T-cell (primary cell): Measurements from ENCODE around the gene MRC2. TPM values are rescaled to one million over a fixed set of nuclear protein-coding genes. Genes with fewer than 3 reads are reported as not detected.

Experiments
- ATAC-seq, 4 experiments: fragments of 200-7000 bp in 3 of 4; fragments of 150-1000 bp in 1 of 4; cut with Tn5 transposase; replicated peaks in 1 of 4; 1 replicate in 3 of 4; 2 replicates in 1 of 4; pipeline ENCODE4 v1.10.0; 2021; ENCODE audit warnings: moderate library complexity in 3 of 4, mild to moderate bottlenecking in 2 of 4, moderate number of reproducible peaks in 1 of 4
- CTCF ChIA-PET, 2 donors: fragments of 300-600 bp; sonication (Branson Sonifier 250); formaldehyde crosslinking; loops; one replicate each; lab custom pipeline; 2022; ENCODE audit warnings: antibody characterized with exemption in 2 of 2; lab: Charles Lee
- POLR2A ChIA-PET, 2 donors: fragments of 300-600 bp; sonication (Branson Sonifier 250); formaldehyde crosslinking; loops; one replicate each; lab custom pipeline; 2022; ENCODE audit warnings: antibody characterized with exemption in 2 of 2; lab: Charles Lee
- DNase-seq, 35 experiments: peaks; one replicate each; pipeline versions ENCODE4 v3.0.0 to v3.0.0-alpha.2; 2013 to 2023
- H3K27ac ChIP-seq: one replicate; pipeline ENCODE4 v1.5.1; 2013; ENCODE audit warnings: low read length
- H3K27me3 ChIP-seq, 2 experiments: replicated peaks in 1 of 2; 1 replicate in 1 of 2; 2 replicates in 1 of 2; pipeline versions ENCODE4 v1.6.1 to v1.7.0; 2013; ENCODE audit warnings: low read length in 1 of 2, mixed read lengths in 1 of 2; ENCODE audit not compliant: control insufficient read depth in 2 of 2, insufficient read depth in 2 of 2; ENCODE audit errors: extremely low read depth in 1 of 2
- H3K36me3 ChIP-seq, 2 donors: 1 replicate in 1 of 2; 2 replicates in 1 of 2; pipeline versions ENCODE4 v1.6.1 to v1.7.0; 2013; ENCODE audit warnings: low read length in 1 of 2; ENCODE audit not compliant: control insufficient read depth in 2 of 2, insufficient read depth in 1 of 2; ENCODE audit errors: extremely low read depth in 1 of 2
- H3K4me1 ChIP-seq, 2 experiments: 1 replicate in 1 of 2; 2 replicates in 1 of 2; pipeline versions ENCODE4 v1.6.1 to v1.7.0; 2013; ENCODE audit warnings: low read length in 2 of 2, mixed read lengths in 1 of 2; ENCODE audit not compliant: insufficient read depth in 2 of 2, control insufficient read depth in 1 of 2; ENCODE audit errors: extremely low read depth in 1 of 2
- H3K4me3 ChIP-seq, 2 donors: 1 replicate in 1 of 2; 2 replicates in 1 of 2; pipeline versions ENCODE4 v1.5.1 to v1.7.0; 2013; ENCODE audit warnings: mild to moderate bottlenecking in 2 of 2, low read length in 1 of 2, moderate library complexity in 1 of 2; ENCODE audit not compliant: control insufficient read depth in 1 of 2; ENCODE audit errors: extremely low read depth in 1 of 2
- H3K9me3 ChIP-seq: 2 replicates; pipeline ENCODE4 v1.7.0; 2013
- H3K27ac Mint-ChIP-seq, 2 donors: one replicate each; pipeline ENCODE4 v1.8.0; 2020 to 2021; ENCODE audit warnings: mild to moderate bottlenecking in 2 of 2, mixed read lengths in 2 of 2
- H3K27me3 Mint-ChIP-seq, 2 donors: one replicate each; pipeline ENCODE4 v1.8.0; 2021 to 2022; ENCODE audit warnings: mixed read lengths in 2 of 2
- H3K36me3 Mint-ChIP-seq: one replicate; pipeline ENCODE4 v1.8.0; 2021; ENCODE audit warnings: mixed read lengths
- H3K4me1 Mint-ChIP-seq, 3 donors: one replicate each; pipeline ENCODE4 v1.8.0; 2020 to 2022; ENCODE audit warnings: mixed read lengths in 3 of 3, mild to moderate bottlenecking in 1 of 3
- H3K4me3 Mint-ChIP-seq, 3 donors: one replicate each; pipeline ENCODE4 v1.8.0; 2020 to 2022; ENCODE audit warnings: mild to moderate bottlenecking in 3 of 3, mixed read lengths in 3 of 3, moderate library complexity in 3 of 3
- H3K9me3 Mint-ChIP-seq, 3 donors: one replicate each; pipeline ENCODE4 v1.8.0; 2020 to 2022; ENCODE audit warnings: mixed read lengths in 3 of 3
- WGBS: methylation state at CpG from one replicate; pipeline ENCODE4 v1.1.5; 2013; ENCODE audit warnings: missing lambda C conversion rate; ENCODE audit not compliant: insufficient coverage; 5-methylcytosine and 5-hydroxymethylcytosine counted together
- total RNA-seq, 35 experiments: library from RNA in 6 of 35; stranded (reverse) in 6 of 35; fragments of 120-200 nt in 1 of 35; gene quantifications; one replicate each; pipeline versions ENCODE4 v1.2.1 to v1.2.4 and lab custom pipeline; 2013 to 2026

MRC2 gene
- total RNA-seq, 5 donors from 2014 or later (not counting 1 experiment from before 2014, with no cell fraction given) = 4.0 to 7.6 (median 5.2) TPM

DNA sequence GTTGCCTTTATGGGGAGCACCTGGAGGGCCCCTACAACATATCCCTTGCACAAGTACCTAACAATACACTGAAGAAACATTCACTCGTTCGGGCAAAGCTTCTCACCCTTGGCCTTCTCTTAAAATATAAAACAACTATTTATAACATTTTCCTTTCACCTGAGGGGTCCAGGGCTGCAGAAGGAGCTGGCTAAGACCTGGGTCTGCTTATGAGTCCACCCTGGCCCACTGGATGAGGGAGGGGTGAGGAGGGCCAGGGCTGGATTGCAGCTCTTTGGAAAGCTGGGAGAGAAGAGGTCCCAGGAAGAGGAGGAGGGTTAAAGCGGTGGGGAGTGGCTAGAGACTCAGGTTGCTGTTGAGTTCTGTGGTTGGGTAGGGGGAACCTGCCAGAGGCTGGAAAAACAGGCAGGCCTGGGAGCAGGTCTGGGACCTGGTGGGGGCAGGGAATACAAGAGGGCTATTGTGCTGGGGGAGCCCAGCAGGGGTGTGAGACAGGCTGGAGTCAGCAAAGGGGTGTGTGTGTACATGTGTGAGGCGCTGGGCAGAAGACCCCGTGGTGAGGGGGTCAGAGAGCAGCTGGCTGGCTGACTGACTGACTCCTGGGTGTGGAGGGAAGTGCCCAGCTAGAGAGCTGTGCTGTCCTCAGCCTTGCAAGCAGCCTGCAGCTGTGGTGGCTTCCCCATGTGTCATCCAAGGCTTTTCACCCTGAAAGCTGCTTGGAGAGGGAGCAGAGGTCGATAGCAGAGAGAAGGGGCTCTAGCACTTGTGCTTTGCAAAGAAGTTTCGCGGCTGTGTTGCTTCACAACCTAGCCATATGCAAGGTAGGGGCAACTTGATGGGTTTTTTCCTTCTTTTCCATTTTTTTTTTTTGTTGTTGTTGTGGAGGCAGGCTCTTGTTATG is 10.2 kb upstream of the MRC2 start:
- Histone ChIP-seq H3K4me1 (no peaks in the 10 kb centered on the region), H3K4me3 (no peak overlapping the region), H3K36me3 (peaks cover 3 to 20% of the 10 kb centered on the region in 2 donors), H3K27ac (no peak overlapping the region), H3K9me3 (no peaks in the 10 kb centered on the region), H3K27me3 (no peaks in the 10 kb centered on the region)
- CTCF ChIA-PET = no interaction called here
- no peak for DNase-seq
- POLR2A ChIA-PET = no interaction called here
- Mint-ChIP-seq H3K9me3 (no peaks in the 10 kb centered on the region), H3K36me3 (peaks cover 23% of the 10 kb centered on the region), H3K27me3 (no peaks in the 10 kb centered on the region), H3K4me1 (peaks cover 0 to under 1% (median 0%) of the 10 kb centered on the region in 3 donors), H3K4me3 (no peak overlapping the region), H3K27ac (peak overlapping the region in 1 of 2 donors; percentile 58)
- no peak for ATAC-seq
- 100% methylated on average over 6 of the region's 8 CpGs for WGBS

DNA sequence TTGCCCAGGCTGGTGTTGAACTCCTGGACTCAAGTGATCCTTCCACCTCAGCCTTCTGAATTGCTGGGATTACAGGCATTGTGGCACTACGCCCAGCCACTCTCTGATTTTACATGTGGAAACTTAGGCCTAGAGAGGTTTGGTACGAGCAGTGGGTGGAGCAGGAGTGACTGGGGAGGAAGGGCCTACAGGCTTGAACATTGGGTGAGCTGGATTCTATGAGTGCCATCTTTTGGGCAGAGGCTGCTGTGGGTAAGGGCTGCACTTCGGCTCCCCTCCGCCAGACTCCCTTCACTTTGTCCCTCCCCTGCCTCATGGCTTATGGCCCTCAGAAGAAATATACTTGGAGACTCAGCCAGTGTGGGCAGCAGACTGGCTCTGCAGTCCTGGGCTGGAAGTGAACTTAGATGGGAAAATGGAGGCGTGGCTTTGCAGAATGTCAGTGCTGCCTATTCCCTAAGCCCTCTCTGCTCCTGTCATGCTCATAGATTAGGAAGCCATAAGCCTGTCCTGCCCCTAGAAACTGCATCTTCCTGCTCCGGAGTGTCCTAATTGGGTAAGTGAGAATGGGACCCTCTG is 9.5 kb upstream of the MRC2 start:
- peaks cover 24% of the 10 kb centered on the region for H3K36me3 Mint-ChIP-seq
- Histone ChIP-seq H3K4me3 (no peak overlapping the region), H3K36me3 (peaks cover 3 to 21% of the 10 kb centered on the region in 2 donors), H3K27me3 (no peaks in the 10 kb centered on the region), H3K27ac (no peak overlapping the region), H3K4me1 (no peaks in the 10 kb centered on the region), H3K9me3 (no peaks in the 10 kb centered on the region)
- no peaks in the 10 kb centered on the region for H3K27me3 Mint-ChIP-seq
- POLR2A ChIA-PET = no interaction called here
- ATAC-seq (peak in 1 of 4 experiments; percentile 15), DNase-seq (no peak)
- CTCF ChIA-PET = no interaction called here
- no peak overlapping the region for H3K27ac Mint-ChIP-seq
- H3K4me3 Mint-ChIP-seq = no peak overlapping the region
- no peaks in the 10 kb centered on the region for H3K4me1 Mint-ChIP-seq
- no peaks in the 10 kb centered on the region for H3K9me3 Mint-ChIP-seq
- 67% methylated on average over 3 of the region's 6 CpGs for WGBS

GRCh38 chr17:62618647-62619416 is 8.6 kb upstream of the MRC2 start:
- no peak overlapping the region for H3K4me3 Mint-ChIP-seq
- peaks cover 3 to 16% of the 10 kb centered on the region in 2 donors for H3K36me3 ChIP-seq
- H3K4me3 ChIP-seq = no peak overlapping the region
- H3K27me3 ChIP-seq = no peaks in the 10 kb centered on the region
- ChIA-PET CTCF (no interaction called here), POLR2A (no interaction called here)
- H3K9me3 ChIP-seq = no peaks in the 10 kb centered on the region
- H3K4me1 ChIP-seq = no peaks in the 10 kb centered on the region
- H3K27ac ChIP-seq = no peak overlapping the region
- no peaks in the 10 kb centered on the region for H3K27me3 Mint-ChIP-seq
- H3K9me3 Mint-ChIP-seq = no peaks in the 10 kb centered on the region
- H3K4me1 Mint-ChIP-seq = no peaks in the 10 kb centered on the region
- no peak overlapping the region for H3K27ac Mint-ChIP-seq
- DNase-seq (no peak), ATAC-seq (no peak)
- H3K36me3 Mint-ChIP-seq = peaks cover 22% of the 10 kb centered on the region
- 95% methylated on average over 15 of the region's 17 CpGs for WGBS

DNA sequence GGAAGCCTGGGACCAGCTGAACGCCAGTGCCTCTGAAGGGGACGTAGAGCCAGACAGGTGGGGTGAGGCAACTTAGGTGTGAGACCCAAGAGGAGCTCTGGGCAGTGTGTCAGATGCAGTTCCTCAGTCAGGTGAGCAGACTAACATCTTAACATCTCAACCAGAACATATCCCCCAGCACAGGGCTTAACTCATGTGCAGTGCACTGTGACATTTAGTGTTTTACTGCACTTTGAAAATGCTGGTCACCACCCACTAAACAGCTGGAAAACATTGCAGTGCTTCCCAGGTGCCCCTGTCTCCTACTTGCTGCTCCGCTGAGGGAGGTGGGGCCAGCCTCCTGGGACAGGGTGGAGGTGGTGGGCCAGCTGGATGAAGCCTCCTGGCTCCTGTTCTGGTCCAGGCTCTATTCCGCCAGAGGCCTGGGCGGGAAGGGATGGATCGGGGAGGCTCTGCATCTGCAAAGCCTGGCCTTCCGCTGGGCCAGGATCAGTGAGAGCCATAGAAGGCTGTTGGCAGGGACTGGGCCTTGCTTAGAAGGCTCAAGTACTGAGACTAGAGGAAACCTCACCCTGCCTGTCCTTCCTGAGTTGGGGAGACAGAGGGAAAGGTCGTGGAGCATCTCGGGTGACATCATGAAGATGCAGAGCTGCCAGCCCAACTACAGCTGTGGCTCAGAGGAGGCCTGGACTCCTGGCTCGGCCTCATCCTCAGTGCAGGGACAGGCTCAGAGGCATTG is 7.9 kb upstream of the MRC2 start:
- peaks cover 3 to 13% of the 10 kb centered on the region in 2 donors for H3K36me3 ChIP-seq
- Mint-ChIP-seq H3K9me3 (no peaks in the 10 kb centered on the region), H3K27me3 (no peaks in the 10 kb centered on the region), H3K36me3 (peaks cover 16% of the 10 kb centered on the region), H3K4me1 (no peaks in the 10 kb centered on the region), H3K27ac (no peak overlapping the region), H3K4me3 (no peak overlapping the region)
- H3K4me1 ChIP-seq = no peaks in the 10 kb centered on the region
- DNase-seq (no peak), ATAC-seq (peak in 1 of 4 experiments; percentile 22)
- 95% methylated on average over 10 of the region's 10 CpGs for WGBS
- ChIA-PET POLR2A (interaction anchor here in 1 of 2 donors (0.6 kb wide), 1 partner anchor 850 kb away, joined by 8 read pairs; no protein-coding TSS in a partner anchor), CTCF (no interaction called here)
- no peak overlapping the region for H3K27ac ChIP-seq
- H3K27me3 ChIP-seq = no peaks in the 10 kb centered on the region
- H3K4me3 ChIP-seq = no peak overlapping the region
- no peaks in the 10 kb centered on the region for H3K9me3 ChIP-seq

DNA sequence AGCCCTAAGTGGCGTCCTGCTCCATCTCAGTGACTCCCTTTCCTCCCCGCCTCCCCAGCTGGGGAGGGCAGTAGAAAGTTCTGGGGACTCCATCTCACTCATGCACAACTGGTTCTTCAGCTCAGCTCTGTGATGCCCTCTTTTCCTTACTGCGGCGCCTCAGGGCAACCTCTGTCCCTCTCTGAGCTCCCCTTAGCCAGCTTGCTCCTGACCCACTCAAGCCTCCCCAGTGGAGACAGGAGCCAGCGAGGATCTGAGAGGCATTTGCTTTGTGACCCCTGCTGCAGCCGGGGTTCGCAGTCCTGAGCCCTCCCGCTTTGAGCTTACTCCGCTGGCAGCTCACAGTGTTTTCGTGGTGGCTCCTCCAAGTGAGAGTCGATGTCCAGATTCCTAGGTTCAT is 6.2 kb upstream of the MRC2 start:
- Mint-ChIP-seq H3K9me3 (no peaks in the 10 kb centered on the region), H3K4me1 (peaks cover 0 to 1% (median 0%) of the 10 kb centered on the region in 3 donors), H3K36me3 (peaks cover 5% of the 10 kb centered on the region), H3K27ac (no peak overlapping the region), H3K27me3 (peaks cover 0 to 4% of the 10 kb centered on the region in 2 donors), H3K4me3 (no peak overlapping the region)
- Histone ChIP-seq H3K27ac (no peak overlapping the region), H3K4me1 (peaks cover 0 to 4% of the 10 kb centered on the region in 2 experiments), H3K27me3 (peaks cover 0 to 8% of the 10 kb centered on the region in 2 experiments), H3K9me3 (no peaks in the 10 kb centered on the region), H3K4me3 (no peak overlapping the region), H3K36me3 (peaks cover 0 to 5% of the 10 kb centered on the region in 2 donors)
- POLR2A ChIA-PET = no interaction called here
- WGBS = 93% methylated on average over 8 of the region's 11 CpGs
- ATAC-seq (no peak), DNase-seq (no peak)
- CTCF ChIA-PET = no interaction called here
